Effector memory CD4-positive, alpha-beta T cell (primary cell): ENCODE data around the gene LIN52.

Experiments used
- DNase-seq, 3 donors: peaks; one replicate each; pipeline ENCODE4 v3.0.0-alpha.2; 2020
- H3K27ac ChIP-seq: 2 replicates; pipeline ENCODE4 v1.7.0; 2013; ENCODE audit warnings: mild to moderate bottlenecking, low read length, moderate library complexity; ENCODE audit not compliant: insufficient read depth, poor library complexity, severe bottlenecking
- H3K27me3 ChIP-seq: replicated peaks from 2 replicates; pipeline ENCODE4 v1.7.0; 2013; ENCODE audit warnings: mild to moderate bottlenecking, low read length; ENCODE audit not compliant: insufficient read depth, control insufficient read depth, poor library complexity, severe bottlenecking
- H3K36me3 ChIP-seq: 2 replicates; pipeline ENCODE4 v1.7.0; 2013; ENCODE audit warnings: mild to moderate bottlenecking, low read length, moderate library complexity; ENCODE audit not compliant: control insufficient read depth, insufficient read depth
- H3K4me1 ChIP-seq: 2 replicates; pipeline ENCODE4 v1.7.0; 2013; ENCODE audit warnings: low read length, mild to moderate bottlenecking; ENCODE audit not compliant: control insufficient read depth, insufficient read depth, poor library complexity, severe bottlenecking
- H3K4me3 ChIP-seq: 2 replicates; pipeline ENCODE4 v1.7.0; 2013; ENCODE audit warnings: low read length, low read depth, mild to moderate bottlenecking; ENCODE audit not compliant: insufficient read depth, poor library complexity, severe bottlenecking
- H3K9me3 ChIP-seq: 2 replicates; pipeline ENCODE4 v1.7.0; 2013; ENCODE audit warnings: mild to moderate bottlenecking, low read length, moderate library complexity; ENCODE audit not compliant: control insufficient read depth
- total RNA-seq, 3 donors: gene quantifications; one replicate each; lab custom pipeline; 2026; lab: John Stamatoyannopoulos, UW

LIN52 gene, protein sequence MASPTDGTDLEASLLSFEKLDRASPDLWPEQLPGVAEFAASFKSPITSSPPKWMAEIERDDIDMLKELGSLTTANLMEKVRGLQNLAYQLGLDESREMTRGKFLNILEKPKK
- total RNA-seq: 8.5 to 13.9 (median 10.2) reads per million in 3 donors

DNA sequence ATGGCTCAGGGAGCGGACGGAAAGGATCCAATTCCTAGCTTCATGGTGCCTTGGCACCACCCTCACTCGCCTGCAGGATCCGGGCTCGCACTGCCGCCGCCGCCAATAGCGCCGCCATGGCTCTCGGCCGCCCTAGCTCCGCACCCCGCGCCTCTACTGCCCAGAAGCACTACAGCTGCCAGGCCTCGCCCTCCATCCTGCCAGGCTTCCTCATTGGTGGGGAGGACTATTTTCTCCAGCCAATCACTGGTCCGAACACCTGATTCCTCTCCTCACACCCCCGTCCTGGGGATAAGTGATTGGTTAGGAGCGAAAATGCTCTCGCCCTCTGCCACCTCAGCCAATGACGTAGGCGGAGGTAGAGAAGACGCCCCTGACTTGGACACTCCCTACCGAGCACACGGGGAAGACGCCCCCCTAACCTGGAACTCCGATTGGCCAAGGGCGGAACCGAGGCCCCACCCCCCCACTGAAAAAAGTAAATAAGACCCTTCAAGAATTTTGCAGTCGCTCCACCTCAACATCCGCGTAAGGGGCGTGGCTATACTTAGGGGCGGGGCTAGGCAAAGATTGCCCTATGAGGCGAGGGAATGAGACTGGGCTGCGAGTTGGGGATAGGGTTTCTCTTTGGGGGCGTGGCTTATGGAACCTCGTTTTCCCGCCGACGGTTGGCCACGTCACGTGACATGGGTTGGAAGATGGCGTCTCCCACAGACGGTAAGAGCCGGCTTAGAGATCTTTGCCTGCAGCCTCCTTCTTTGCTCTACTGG, at the start of gene LIN52, which contains the start of gene ALDH6A1:
Gene LIN52 (plus strand): TSS at position 680 of the 770 bp plus-strand sequence. CDS start 19 bp downstream, at position 699.
Gene ALDH6A1 (minus strand): TSS at position 177 of the 770 bp plus-strand sequence. CDS start 59 bp downstream, at position 118.
- Histone ChIP-seq H3K4me1 (peaks cover 5% of the 10 kb centered on the region), H3K27me3 (no peaks in the 10 kb centered on the region), H3K27ac (peak within 1 kb of the TSS; percentile 71), H3K9me3 (no peaks in the 10 kb centered on the region), H3K4me3 (peak within 1 kb of the TSS; percentile 74), H3K36me3 (no peaks in the 10 kb centered on the region)
- DNase-seq: peak; percentile 100

DNA sequence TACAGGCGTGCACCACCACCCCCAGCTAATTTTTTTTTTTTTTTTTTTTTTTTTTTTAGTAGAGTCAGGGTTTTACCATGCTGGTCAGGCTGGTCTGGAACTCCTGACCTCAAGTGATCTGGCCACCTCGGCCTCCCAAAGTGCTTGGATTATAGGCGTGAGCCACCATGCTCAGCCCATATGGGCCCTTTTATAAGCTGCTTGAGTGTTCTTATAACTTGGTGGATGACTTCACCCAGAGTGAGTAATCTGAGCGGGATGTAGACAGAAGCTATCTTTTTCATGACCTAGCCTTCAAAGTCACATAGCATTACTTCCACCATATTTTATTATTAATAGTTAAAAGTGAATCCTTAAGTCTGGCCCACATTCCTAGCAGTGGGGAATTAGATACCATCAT, 49.2 kb upstream of the LIN52 start:
- H3K36me3 ChIP-seq: no peaks in the 10 kb centered on the region
- DNase-seq: no peak
- no peaks in the 10 kb centered on the region for H3K9me3 ChIP-seq
- no peaks in the 10 kb centered on the region for H3K27me3 ChIP-seq
- H3K4me3 ChIP-seq: no peak overlapping the region
- H3K4me1 ChIP-seq: no peaks in the 10 kb centered on the region
- no peak overlapping the region for H3K27ac ChIP-seq

DNA sequence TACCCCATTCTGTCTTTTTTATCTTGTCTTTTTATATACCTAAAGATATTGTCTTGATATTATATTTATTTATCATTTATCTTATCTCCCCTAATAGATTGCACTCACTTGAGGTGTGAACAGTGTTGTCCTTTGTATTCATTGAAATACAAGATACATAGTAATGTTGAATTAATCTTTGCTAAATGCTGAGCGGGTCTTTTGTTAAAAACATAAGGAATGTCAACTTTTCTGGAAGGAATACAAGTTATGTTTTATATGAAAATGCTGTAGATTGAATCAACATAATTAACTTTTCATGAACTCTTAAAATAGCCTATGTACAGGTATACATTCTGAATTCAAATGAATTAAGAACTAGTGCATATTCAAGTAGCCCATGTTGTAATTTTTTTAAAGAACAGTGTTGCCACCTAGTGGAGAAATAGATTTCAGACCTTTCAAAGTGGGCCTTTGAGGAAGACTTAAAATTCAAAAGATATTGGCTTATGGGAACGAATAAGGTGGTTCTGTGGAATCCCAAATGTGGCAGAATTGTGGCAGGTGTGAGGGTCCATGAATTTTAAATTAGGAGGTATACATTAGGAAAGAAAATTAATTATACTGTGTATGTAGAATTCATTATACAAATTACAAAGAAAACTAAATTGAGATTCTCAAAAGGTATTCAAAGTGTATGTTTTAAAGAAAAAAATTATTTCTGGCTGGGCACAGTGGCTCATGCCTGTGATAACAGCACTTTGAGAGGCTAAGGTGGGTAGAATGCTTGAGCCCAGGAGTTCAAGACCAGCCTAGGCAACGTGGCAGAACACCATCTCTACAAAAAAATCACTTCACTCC, 46.5 kb upstream of the LIN52 start:
- H3K4me3 ChIP-seq: no peak overlapping the region
- DNase-seq: no peak
- no peaks in the 10 kb centered on the region for H3K4me1 ChIP-seq
- H3K27ac ChIP-seq: no peak overlapping the region
- no peaks in the 10 kb centered on the region for H3K27me3 ChIP-seq
- no peaks in the 10 kb centered on the region for H3K36me3 ChIP-seq
- H3K9me3 ChIP-seq: no peaks in the 10 kb centered on the region

DNA sequence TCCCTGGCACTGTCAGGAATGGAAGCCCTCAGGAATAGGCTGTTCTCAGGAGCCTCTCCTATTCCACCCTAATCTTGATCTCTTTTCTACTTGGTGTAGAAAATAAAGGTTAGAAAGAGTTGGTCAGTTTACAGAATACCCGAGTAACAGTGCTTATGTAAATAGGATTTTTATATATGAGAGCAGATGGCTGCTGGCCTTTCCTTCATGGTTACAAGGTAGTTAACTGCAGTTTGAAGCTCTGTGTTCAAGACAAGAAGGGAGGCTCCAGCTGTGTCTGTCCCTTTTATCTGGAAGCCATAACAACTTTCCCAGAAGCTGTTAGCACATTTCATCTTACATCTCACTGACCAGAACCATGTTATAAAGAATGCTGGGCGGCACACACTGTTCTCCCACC, 42.5 kb upstream of the LIN52 start:
- no peaks in the 10 kb centered on the region for H3K4me1 ChIP-seq
- no peaks in the 10 kb centered on the region for H3K36me3 ChIP-seq

DNA sequence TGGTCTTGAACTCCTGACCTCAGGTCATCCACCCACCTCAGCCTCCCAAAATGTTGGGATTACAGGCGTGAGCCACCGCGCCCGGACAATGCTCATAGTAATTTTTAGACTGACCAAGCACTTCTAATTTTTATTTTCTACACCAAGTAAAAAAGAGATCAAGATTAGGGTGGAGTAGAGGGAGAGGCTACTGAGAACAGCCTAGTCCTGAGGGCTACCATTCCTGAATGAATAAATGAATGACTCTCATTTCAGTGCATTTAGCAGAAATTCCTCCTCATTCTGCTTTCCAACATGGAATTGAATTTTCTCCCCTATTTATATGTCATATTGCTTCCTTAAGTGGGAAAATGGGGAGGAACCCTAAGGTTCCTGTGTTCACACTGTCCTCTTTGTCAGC, 39.2 kb upstream of the LIN52 start:
- no peak overlapping the region for H3K4me3 ChIP-seq
- H3K9me3 ChIP-seq: no peaks in the 10 kb centered on the region
- H3K27ac ChIP-seq: no peak overlapping the region
- no peaks in the 10 kb centered on the region for H3K36me3 ChIP-seq
- no peak for DNase-seq
- H3K4me1 ChIP-seq: no peaks in the 10 kb centered on the region
- no peaks in the 10 kb centered on the region for H3K27me3 ChIP-seq

More for the DNA sequence above, 42.5 kb upstream of the LIN52 start:
- H3K27me3 ChIP-seq: no peaks in the 10 kb centered on the region
- no peak for DNase-seq
- H3K9me3 ChIP-seq: no peaks in the 10 kb centered on the region
- no peak overlapping the region for H3K27ac ChIP-seq
- no peak overlapping the region for H3K4me3 ChIP-seq

DNA sequence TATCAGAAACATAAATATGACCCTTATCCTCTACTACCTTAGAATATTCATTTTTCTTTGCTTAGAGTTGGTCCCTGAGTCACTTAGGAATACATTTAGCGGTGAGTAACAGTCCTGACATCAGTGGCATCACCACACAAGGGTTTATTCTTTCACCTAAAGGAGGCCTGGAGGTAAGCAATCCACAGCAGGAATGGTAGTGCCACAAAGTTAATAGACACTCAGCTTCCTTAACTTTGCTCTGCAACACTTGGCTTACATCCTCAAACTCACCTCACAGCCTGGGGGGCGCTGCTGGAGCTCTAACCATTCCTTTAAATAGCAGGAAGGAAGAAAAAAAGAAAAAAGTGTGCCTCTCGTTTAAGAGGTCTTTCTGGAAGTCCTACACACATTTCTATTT, 36.5 kb upstream of the LIN52 start:
- Histone ChIP-seq H3K27me3 (no peaks in the 10 kb centered on the region), H3K9me3 (no peaks in the 10 kb centered on the region), H3K36me3 (no peaks in the 10 kb centered on the region), H3K27ac (no peak overlapping the region), H3K4me1 (no peaks in the 10 kb centered on the region), H3K4me3 (no peak overlapping the region)
- DNase-seq: no peak

DNA sequence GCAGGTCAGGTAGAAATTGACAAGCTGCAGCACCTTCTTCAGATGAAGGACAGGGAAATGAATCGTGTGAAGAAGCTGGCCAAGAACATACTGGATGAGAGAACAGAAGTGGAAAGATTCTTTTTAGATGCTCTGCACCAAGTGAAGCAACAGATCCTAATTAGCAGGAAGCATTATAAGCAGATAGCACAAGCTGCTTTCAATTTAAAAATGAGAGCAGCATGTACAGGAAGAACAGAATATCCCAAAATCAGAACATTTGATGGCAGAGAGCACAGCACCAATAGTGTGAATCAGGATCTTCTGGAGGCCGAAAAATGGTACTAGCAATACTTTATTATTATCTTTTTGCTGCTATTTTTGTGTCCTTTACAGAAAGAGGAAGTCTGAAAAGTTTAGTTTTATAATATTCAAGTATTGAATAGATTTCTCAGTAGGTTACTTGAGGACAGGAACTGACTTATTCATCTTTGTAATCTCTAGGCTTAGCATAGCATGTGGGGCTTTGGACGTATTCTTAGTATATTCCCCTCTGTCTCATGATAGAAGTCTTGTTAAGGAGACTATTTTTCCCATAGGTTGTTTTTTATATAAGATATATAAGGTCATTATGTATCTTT, 34.8 kb upstream of the LIN52 start:
- Histone ChIP-seq H3K4me3 (no peak overlapping the region), H3K36me3 (no peaks in the 10 kb centered on the region), H3K9me3 (no peaks in the 10 kb centered on the region), H3K27ac (no peak overlapping the region), H3K4me1 (no peaks in the 10 kb centered on the region), H3K27me3 (no peaks in the 10 kb centered on the region)
- no peak for DNase-seq

DNA sequence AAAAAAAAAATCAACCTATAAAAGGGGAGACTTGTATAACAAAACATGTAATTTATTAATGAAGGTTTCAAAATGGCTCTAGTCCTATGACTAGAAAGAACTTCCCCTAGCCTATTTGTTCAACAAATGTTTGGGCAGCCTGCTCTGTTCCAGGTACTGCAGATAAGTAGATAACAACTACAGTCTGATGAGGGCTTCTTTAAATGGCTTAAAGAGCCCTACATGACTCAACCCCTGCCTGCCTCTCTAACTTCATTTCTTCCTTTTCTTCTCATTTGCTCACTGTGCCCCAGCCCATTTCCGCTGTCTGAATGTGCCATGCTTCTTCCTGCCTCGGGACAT, 22.0 kb upstream of the LIN52 start:
- Histone ChIP-seq H3K27ac (no peak overlapping the region), H3K27me3 (no peaks in the 10 kb centered on the region), H3K4me1 (no peaks in the 10 kb centered on the region), H3K36me3 (peaks cover 17% of the 10 kb centered on the region), H3K9me3 (no peaks in the 10 kb centered on the region), H3K4me3 (no peak overlapping the region)
- no peak for DNase-seq

DNA sequence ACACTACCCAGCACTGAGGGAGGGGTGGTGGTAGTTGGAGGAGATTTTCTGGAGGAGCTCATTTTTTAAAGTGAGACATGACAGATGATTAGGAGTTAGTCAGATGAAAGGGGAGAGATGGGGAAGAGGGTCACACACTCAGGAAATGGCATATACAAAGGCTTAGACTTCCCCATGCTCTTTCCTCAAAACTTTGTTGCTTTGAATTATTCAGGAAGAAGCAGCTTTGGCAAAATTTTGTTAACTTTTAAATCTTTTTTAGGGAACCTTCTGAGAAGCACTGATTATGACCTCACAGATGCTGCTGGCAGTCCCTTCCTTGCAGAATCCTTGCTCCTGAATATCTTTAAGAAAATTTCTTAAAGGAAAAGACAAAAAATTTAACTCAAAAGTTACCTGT, 20.3 kb upstream of the LIN52 start:
- Histone ChIP-seq H3K4me1 (no peaks in the 10 kb centered on the region), H3K4me3 (no peak overlapping the region), H3K36me3 (peaks cover 17% of the 10 kb centered on the region), H3K9me3 (no peaks in the 10 kb centered on the region), H3K27ac (no peak overlapping the region), H3K27me3 (no peaks in the 10 kb centered on the region)
- DNase-seq: no peak
